HG03575 (cell line): ENCODE data around the gene PRMT1.

Source experiments
- ATAC-seq: cut with Tn5 transposase; IDR thresholded peaks from one replicate; pipeline ENCODE4 v1.9.1; 2021; ENCODE audit not compliant: unreplicated experiment, insufficient number of reproducible peaks, low FRiP score; ENCODE audit errors: extremely low read depth

The PRMT1 gene

GRCh38 chr19:49665351-49666119 is 11.5 kb upstream of the PRMT1 start, which contains the start of the genes BCL2L12 and IRF3:
Gene BCL2L12, plus strand, starts transcription at chr19:49665933. Its CDS starts 760 bp downstream, at chr19:49666693.
Gene IRF3, minus strand, starts transcription at chr19:49665857. Its CDS starts 1,019 bp downstream, at chr19:49664838.
- no peak for ATAC-seq

- no peak for ATAC-seq
Measured at GRCh38 chr19:49666120-49666444, 11.0 kb upstream of the PRMT1 start.

- ATAC-seq = no peak
Measured at GRCh38 chr19:49667473-49667872, 9.6 kb upstream of the PRMT1 start.

GRCh38 chr19:49669516-49669915 is 7.6 kb upstream of the PRMT1 start:
- no peak for ATAC-seq

GRCh38 chr19:49672131-49672919 is 4.7 kb upstream of the PRMT1 start:
- ATAC-seq = no peak

- ATAC-seq = peak; percentile 19
Measured at GRCh38 chr19:49676136-49676783, 811 bp upstream of the PRMT1 start.

GRCh38 chr19:49676784-49677230 is 264 bp upstream of the PRMT1 start:
- ATAC-seq = peak; percentile 25

GRCh38 chr19:49677901-49678674 is 1.0 kb downstream of the PRMT1 start:
- no peak for ATAC-seq

GRCh38 chr19:49678985-49679770 is 2.1 kb downstream of the PRMT1 start:
- no peak for ATAC-seq

- no peak for ATAC-seq
Measured at GRCh38 chr19:49679771-49680413, 2.8 kb downstream of the PRMT1 start.

GRCh38 chr19:49680421-49681351 is 3.6 kb downstream of the PRMT1 start:
- no peak for ATAC-seq

- no peak for ATAC-seq
Measured at GRCh38 chr19:49681830-49682229, 4.8 kb downstream of the PRMT1 start.

- no peak for ATAC-seq
Measured at GRCh38 chr19:49682274-49682673, 5.2 kb downstream of the PRMT1 start.

- ATAC-seq = no peak
Measured at GRCh38 chr19:49683814-49684250, 6.8 kb downstream of the PRMT1 start.

GRCh38 chr19:49684251-49684982 is 7.3 kb downstream of the PRMT1 start:
- no peak for ATAC-seq

- no peak for ATAC-seq
Measured at GRCh38 chr19:49684983-49685553, 8.0 kb downstream of the PRMT1 start.
